NCI-H226 (cell line): ENCODE results near the gene DCANP1.

ENCODE experiments used
- DNase-seq: peaks from one replicate; pipeline ENCODE4 v3.0.0-alpha.2; 2015

DCANP1 gene

GRCh38 chr5:135456238-135457099 is 9.3 kb upstream of the DCANP1 start:
- DNase-seq = peak; percentile 86

GRCh38 chr5:135455876-135456237 is 8.7 kb upstream of the DCANP1 start:
- no peak for DNase-seq

GRCh38 chr5:135454946-135455345 is 7.8 kb upstream of the DCANP1 start:
- DNase-seq = no peak

- DNase-seq = no peak
Observed at GRCh38 chr5:135453613-135454012, 6.5 kb upstream of the DCANP1 start.

- no peak for DNase-seq
Observed at GRCh38 chr5:135452321-135453030, 5.3 kb upstream of the DCANP1 start, which contains the start of gene TIFAB. Gene TIFAB (minus strand): TSS chr5:135452351. CDS start chr5:135449939, 2,412 bp downstream.

- no peak for DNase-seq
Observed at GRCh38 chr5:135451581-135452320, 4.6 kb upstream of the DCANP1 start.

GRCh38 chr5:135450952-135451351 is 3.8 kb upstream of the DCANP1 start:
- no peak for DNase-seq

GRCh38 chr5:135450336-135450735 is 3.2 kb upstream of the DCANP1 start:
- no peak for DNase-seq

- DNase-seq = no peak
Observed at GRCh38 chr5:135449644-135450043, 2.5 kb upstream of the DCANP1 start.

- no peak for DNase-seq
Observed at GRCh38 chr5:135448791-135449507, 1.8 kb upstream of the DCANP1 start.

GRCh38 chr5:135448071-135448739 is 1.1 kb upstream of the DCANP1 start:
- no peak for DNase-seq

- no peak for DNase-seq
Observed at GRCh38 chr5:135446615-135447014, 533 bp downstream of the DCANP1 start.

- DNase-seq = no peak
Observed at GRCh38 chr5:135446206-135446605, 942 bp downstream of the DCANP1 start.

- DNase-seq = no peak
Observed at GRCh38 chr5:135445306-135445985, 1.7 kb downstream of the DCANP1 start.

GRCh38 chr5:135444881-135445280 is 2.3 kb downstream of the DCANP1 start:
- no peak for DNase-seq

- DNase-seq = no peak
Observed at GRCh38 chr5:135444360-135444759, 2.8 kb downstream of the DCANP1 start.

GRCh38 chr5:135443161-135443960 is 3.8 kb downstream of the DCANP1 start:
- no peak for DNase-seq

GRCh38 chr5:135442431-135443160 is 4.6 kb downstream of the DCANP1 start:
- DNase-seq = no peak

GRCh38 chr5:135441919-135442318 is 5.2 kb downstream of the DCANP1 start:
- no peak for DNase-seq

GRCh38 chr5:135441350-135441831 is 5.8 kb downstream of the DCANP1 start:
- no peak for DNase-seq
